GM12878 (cell line): ENCODE data around the gene TRAIP. TPM values are rescaled to one million over a fixed set of nuclear protein-coding genes. Genes with fewer than 3 reads are reported as not detected.

ENCODE experiments used
- ATAC-seq: fragments of 200-7000 bp; cut with Tn5 transposase; 3 replicates; pipeline ENCODE4 v1.9.1; 2020; ENCODE audit warnings: mild to moderate bottlenecking, moderate library complexity
- BruUV-seq: library from RNA; stranded (reverse); fragments of 400-500 nt; replicated peaks from 2 replicates; lab custom pipeline; 2021; lab: Mats Ljungman, UMichigan
- CTCF ChIA-PET: fragments of 300-600 bp; sonication (Branson Sonifier 250); formaldehyde crosslinking; extraction: SDS; loops from one replicate; lab custom pipeline; 2021; ENCODE audit warnings: inconsistent platforms; lab: Yijun Ruan, JAX
- POLR2A ChIA-PET: fragments of 350-600 bp; formaldehyde crosslinking; extraction: SDS; loops from one replicate; lab custom pipeline; 2021; ENCODE audit warnings: inconsistent platforms; lab: Charles Lee
- RAD21 ChIA-PET: fragments of 300-600 bp; sonication (Branson Sonifier 250); formaldehyde crosslinking; loops from one replicate; lab custom pipeline; 2023; ENCODE audit warnings: antibody characterized with exemption; ENCODE audit not compliant: unreplicated experiment; lab: Charles Lee
- SMC1A ChIA-PET: fragments of 300-600 bp; sonication (Branson Sonifier 250); formaldehyde crosslinking; loops from one replicate; lab custom pipeline; 2023; ENCODE audit not compliant: unreplicated experiment, uncharacterized antibody; lab: Charles Lee
- DNase-seq: peaks from one replicate; pipeline ENCODE4 v3.0.0-alpha.2; 2011; ENCODE audit warnings: low read depth, low spot score
- FAIRE-seq: peaks from 3 replicates; lab custom pipeline; 2011; peaks lifted over from hg19 to GRCh38; lab: Jason Lieb, UNC
- H2AFZ ChIP-seq: 2 replicates; pipeline ENCODE4 v1.6.0; 2011; ENCODE audit warnings: low read depth, low read length, control low read depth; ENCODE audit not compliant: control insufficient read depth
- H3K27ac ChIP-seq: 2 replicates; pipeline ENCODE4 v1.5.1; 2011; ENCODE audit warnings: control low read depth; ENCODE audit not compliant: control insufficient read depth, insufficient read depth
- H3K27me3 ChIP-seq, 2 experiments: replicated peaks in 1 of 2; 2 replicates each; pipeline versions ENCODE4 v1.6.0 to v1.6.1; 2011; ENCODE audit warnings: low read length in 1 of 2; ENCODE audit not compliant: control insufficient read depth in 2 of 2, insufficient read depth in 2 of 2
- H3K36me3 ChIP-seq, 2 experiments: 2 replicates each; pipeline ENCODE4 v1.5.1; 2011; ENCODE audit warnings: low read length in 1 of 2; ENCODE audit not compliant: control insufficient read depth in 2 of 2, insufficient read depth in 2 of 2
- H3K4me1 ChIP-seq: 2 replicates; pipeline ENCODE4 v1.6.1; 2011; ENCODE audit warnings: mild to moderate bottlenecking, low read length, moderate library complexity, mixed read lengths; ENCODE audit not compliant: control insufficient read depth, insufficient read depth
- H3K4me2 ChIP-seq: 2 replicates; pipeline ENCODE4 v1.6.0; 2011; ENCODE audit warnings: control low read depth; ENCODE audit not compliant: control insufficient read depth, insufficient read depth
- H3K4me3 ChIP-seq: fragments of 200-600 bp; sonication (generic); 2 replicates; pipeline ENCODE4 v1.5.1; 2016
- H3K79me2 ChIP-seq: 2 replicates; pipeline ENCODE4 v1.6.0; 2011; ENCODE audit warnings: low read length; ENCODE audit not compliant: control insufficient read depth, insufficient read depth
- H3K9ac ChIP-seq: 2 replicates; pipeline ENCODE4 v1.8.0; 2011; ENCODE audit warnings: low read length, control low read depth, mixed read lengths; ENCODE audit not compliant: control insufficient read depth, insufficient read depth
- H3K9me3 ChIP-seq: replicated peaks from 3 replicates; pipeline ENCODE4 v1.5.1; 2011; ENCODE audit warnings: mild to moderate bottlenecking, low read length; ENCODE audit not compliant: control insufficient read depth, insufficient read depth
- H4K20me1 ChIP-seq: 2 replicates; pipeline ENCODE4 v1.6.0; 2011; ENCODE audit not compliant: control insufficient read depth, insufficient read depth
- ATF2 ChIP-seq: IDR thresholded peaks from 2 replicates; pipeline ENCODE4 v1.6.1; 2012; ENCODE audit warnings: low read length, inconsistent platforms
- CEBPB ChIP-seq, 2 experiments: fragments of 150-350 bp in 1 of 2; IDR thresholded peaks; 2 replicates each; pipeline ENCODE4 v1.6.1; 2012 to 2014; ENCODE audit warnings: low read depth in 2 of 2, low read length in 2 of 2, borderline replicate concordance in 1 of 2, inconsistent platforms in 1 of 2
- ELK1 ChIP-seq: IDR thresholded peaks from 2 replicates; pipeline ENCODE4 v1.6.1; 2012; ENCODE audit warnings: low read depth, low read length, improper control_type of control experiment
- NR2C2 ChIP-seq: IDR thresholded peaks from 2 replicates; pipeline ENCODE4 v1.6.1; 2011; ENCODE audit warnings: borderline replicate concordance, low read depth; ENCODE audit not compliant: control insufficient read depth, insufficient read length
- NR2F1 ChIP-seq: fragments of 450-650 bp; conservative IDR thresholded peaks from 2 replicates; pipeline ENCODE4 v1.6.1; 2017; ENCODE audit warnings: mild to moderate bottlenecking
- RAD21 ChIP-seq: IDR thresholded peaks from 2 replicates; pipeline ENCODE4 v1.6.1; 2011; ENCODE audit warnings: mild to moderate bottlenecking, low read depth, low read length, moderate library complexity; ENCODE audit not compliant: insufficient read depth
- RB1 ChIP-seq: fragments of 450-650 bp; formaldehyde crosslinking; IDR thresholded peaks from 2 replicates; pipeline ENCODE4 v1.6.1; 2017; ENCODE audit warnings: mild to moderate bottlenecking, borderline replicate concordance
- RUNX3 ChIP-seq: IDR thresholded peaks from 2 replicates; pipeline ENCODE4 v1.6.1; 2012; ENCODE audit warnings: low read length, inconsistent platforms
- SUPT20H ChIP-seq: IDR thresholded peaks from 2 replicates; pipeline ENCODE4 v1.6.1; 2011; ENCODE audit warnings: low read depth, mild to moderate bottlenecking, low read length, moderate library complexity, borderline replicate concordance; ENCODE audit not compliant: control insufficient read depth
- TCF3 ChIP-seq: IDR thresholded peaks from 2 replicates; pipeline ENCODE4 v1.6.1; 2012; ENCODE audit warnings: low read depth, mild to moderate bottlenecking, low read length, borderline replicate concordance; ENCODE audit not compliant: insufficient read depth
- ZNF592 ChIP-seq: fragments of 450-650 bp; IDR thresholded peaks from 2 replicates; pipeline ENCODE4 v1.6.1; 2017; ENCODE audit warnings: mild to moderate bottlenecking, moderate library complexity
- WGBS: methylation state at CpG from one replicate; pipeline ENCODE4 v1.1.6; 2016; ENCODE audit warnings: low lambda C conversion rate; ENCODE audit not compliant: insufficient replicate concordance, insufficient coverage; ENCODE audit errors: missing lambda C conversion rate; 5-methylcytosine and 5-hydroxymethylcytosine counted together
- in situ Hi-C: fragments of 300-500 bp; cut with MboI; formaldehyde crosslinking; loops from 9 replicates; pipeline ENCODE4 v1.14.3; 2018; ENCODE audit warnings: mixed read lengths
- intact Hi-C: fragments of 100-400 bp; cut with micrococcal nuclease; formaldehyde crosslinking; loops from one replicate; pipeline ENCODE4 v1.14.2; 2022; ENCODE audit not compliant: unreplicated experiment
- polyA plus RNA-seq, 11 experiments: library from polyadenylated mRNA; depleted of rRNA in 4 of 11; unstranded in 6 of 11; stranded (reverse) in 5 of 11; fragments of >200 nt; fragmentation: Nextera tagmentation in 4 of 11; fragmentation: Illumina TruSeq in 1 of 11; extraction: Ambion mirVana in 4 of 11; extraction: Trizol in 1 of 11; gene quantifications; 1 replicate in 1 of 11; 2 replicates in 10 of 11; pipeline versions ENCODE4 v1.2.1 to v1.2.3, GENCODE V29; 2011 to 2016; ENCODE audit warnings: inconsistent platforms in 2 of 11, missing spikeins in 2 of 11, low read depth in 1 of 11
- total RNA-seq, 4 experiments: library from RNA; depleted of rRNA in 3 of 4; stranded (reverse); fragments of >200 nt in 3 of 4; fragmentation: Illumina TruSeq in 1 of 4; extraction: Trizol in 1 of 4; gene quantifications; 2 replicates each; pipeline versions ENCODE4 v1.2.1 to v1.2.3, GENCODE V29; 2013 to 2021

The TRAIP gene
- total and polyA plus RNA-seq, 10 of the 15 experiments (the other 5 are each of a cell fraction or from before 2014, with no cell fraction given) = 15.9 to 37.0 (median 23.1) TPM

- ChIA-PET CTCF (no interaction called here), SMC1A (no interaction called here), RAD21 (no interaction called here), POLR2A (no interaction called here)
- Histone ChIP-seq H3K4me1 (peaks cover 5% of the 10 kb centered on the region), H3K27me3 (no peaks in the 10 kb centered on the region), H2AFZ (no peak overlapping the region), H3K4me2 (no peak overlapping the region), H4K20me1 (no peaks in the 10 kb centered on the region), H3K9me3 (no peaks in the 10 kb centered on the region), H3K36me3 (no peaks in the 10 kb centered on the region), H3K9ac (no peak overlapping the region), H3K4me3 (no peak overlapping the region), H3K27ac (no peak overlapping the region), H3K79me2 (no peaks in the 10 kb centered on the region)
- TF ChIP-seq RB1 = no peak
- TF ChIP-seq NR2F1 = no peak
- TF ChIP-seq RUNX3 = no peak
- no peak for TF ChIP-seq ELK1
- TF ChIP-seq CEBPB (IDR thresholded peaks at IDR 0.05; ENCODE audit: borderline replicate concordance in 1 of 2, low read depth in 2 of 2, low read length in 2 of 2) = no peak
- no peak for TF ChIP-seq SUPT20H
- no peak for TF ChIP-seq ATF2
- no peak for TF ChIP-seq TCF3
- TF ChIP-seq RAD21 = no peak
- TF ChIP-seq NR2C2 = no peak
- TF ChIP-seq ZNF592 = no peak
- ATAC-seq = no peak
- no TSS peak for BruUV-seq
- WGBS = 41% methylated on average over 4 of the region's 4 CpGs
- FAIRE-seq = no peak
- no peak for DNase-seq
- intact Hi-C loops = no loop called here
- in situ Hi-C loops = no loop called here
These were observed 64.8 kb downstream of the TRAIP start for GRCh38 chr3:49791571-49791970.
